ENCODE measurements around the gene NKD2. TPM values are rescaled to one million over a fixed set of nuclear protein-coding genes. Genes with fewer than 3 reads are reported as not detected.

NKD2 gene
- total RNA-seq, 1 donor from 2014 or later = 0.26 TPM

DNA sequence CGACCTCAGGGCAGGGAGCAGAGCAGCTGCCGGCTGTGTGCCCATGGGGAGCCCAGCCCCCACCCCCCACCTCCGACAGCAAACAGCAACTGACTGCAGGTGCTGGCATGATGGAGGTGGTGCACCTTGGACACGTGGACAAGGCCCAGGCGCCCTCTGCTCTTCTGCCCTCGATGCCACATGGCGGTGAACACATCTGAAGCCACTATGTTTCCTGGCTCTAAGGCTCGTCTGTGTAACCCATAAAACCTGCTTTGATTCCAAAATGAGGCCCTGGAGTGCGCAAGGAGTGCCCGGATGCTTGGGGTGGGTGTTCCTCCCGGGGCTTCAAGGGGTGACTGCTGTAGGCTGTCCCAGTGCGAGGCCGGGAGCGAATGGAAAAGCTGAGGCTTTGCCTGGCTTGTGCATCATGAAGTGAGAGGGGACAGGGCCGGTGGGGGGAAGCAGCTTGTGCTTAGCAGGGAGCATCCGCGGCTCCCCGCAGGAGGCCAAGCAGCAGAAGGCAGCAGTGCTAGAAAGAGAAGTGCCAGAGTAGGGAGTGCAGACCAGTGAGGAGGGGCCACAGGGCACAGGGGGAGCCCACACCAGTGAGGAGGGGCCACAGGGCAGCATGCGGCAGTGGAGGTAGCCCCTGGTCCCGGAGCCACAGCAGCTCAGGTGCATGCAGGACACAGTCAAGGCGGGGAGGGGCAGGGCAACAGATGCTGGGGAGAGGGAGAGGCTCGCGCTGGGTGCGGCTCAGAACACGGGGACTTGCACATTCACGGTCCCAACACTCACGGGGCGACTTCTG, 30.0 kb downstream of the NKD2 start:
- no peak for DNase-seq (ENCODE audit: low read depth)
- FAIRE-seq = no peak
- TF ChIP-seq, protein P1, sequence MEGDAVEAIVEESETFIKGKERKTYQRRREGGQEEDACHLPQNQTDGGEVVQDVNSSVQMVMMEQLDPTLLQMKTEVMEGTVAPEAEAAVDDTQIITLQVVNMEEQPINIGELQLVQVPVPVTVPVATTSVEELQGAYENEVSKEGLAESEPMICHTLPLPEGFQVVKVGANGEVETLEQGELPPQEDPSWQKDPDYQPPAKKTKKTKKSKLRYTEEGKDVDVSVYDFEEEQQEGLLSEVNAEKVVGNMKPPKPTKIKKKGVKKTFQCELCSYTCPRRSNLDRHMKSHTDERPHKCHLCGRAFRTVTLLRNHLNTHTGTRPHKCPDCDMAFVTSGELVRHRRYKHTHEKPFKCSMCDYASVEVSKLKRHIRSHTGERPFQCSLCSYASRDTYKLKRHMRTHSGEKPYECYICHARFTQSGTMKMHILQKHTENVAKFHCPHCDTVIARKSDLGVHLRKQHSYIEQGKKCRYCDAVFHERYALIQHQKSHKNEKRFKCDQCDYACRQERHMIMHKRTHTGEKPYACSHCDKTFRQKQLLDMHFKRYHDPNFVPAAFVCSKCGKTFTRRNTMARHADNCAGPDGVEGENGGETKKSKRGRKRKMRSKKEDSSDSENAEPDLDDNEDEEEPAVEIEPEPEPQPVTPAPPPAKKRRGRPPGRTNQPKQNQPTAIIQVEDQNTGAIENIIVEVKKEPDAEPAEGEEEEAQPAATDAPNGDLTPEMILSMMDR (IDR thresholded peaks at IDR 0.05; ENCODE audit: insufficient read depth, low read length, severe bottlenecking) = no peak
- Histone ChIP-seq H3K27me3 (ENCODE audit: control insufficient read depth, insufficient read depth, low read length) (no peaks in the 10 kb centered on the region), H3K36me3 (ENCODE audit: control insufficient read depth, insufficient read depth, low read length) (no peaks in the 10 kb centered on the region), H3K4me3 (ENCODE audit: low read depth, low read length) (no peak overlapping the region)

DNA sequence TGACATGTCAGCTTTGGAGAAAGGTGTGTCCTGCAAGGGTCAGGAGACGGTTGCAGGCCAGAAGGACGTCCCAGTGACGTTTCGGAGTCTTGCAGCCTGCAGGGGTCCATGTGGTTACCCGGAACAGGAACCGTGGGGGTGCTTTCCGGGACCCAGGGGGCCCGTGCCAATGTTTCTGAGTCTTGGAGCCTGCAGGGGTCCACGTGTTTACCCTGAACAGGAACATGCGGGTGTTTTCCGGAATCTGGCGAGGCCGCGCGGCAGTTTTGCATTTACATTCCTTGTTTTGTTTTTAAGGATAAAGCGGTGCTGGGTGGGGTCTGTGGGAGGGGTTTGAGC, 30.6 kb downstream of the NKD2 start:
- TF ChIP-seq, protein P1 (IDR thresholded peaks at IDR 0.05; ENCODE audit: insufficient read depth, low read length, severe bottlenecking) = no peak
- no peaks in the 10 kb centered on the region for H3K27me3 ChIP-seq (ENCODE audit: control insufficient read depth, insufficient read depth, low read length)
- no peak overlapping the region for H3K4me3 ChIP-seq (ENCODE audit: low read depth, low read length)
- FAIRE-seq (no peak), DNase-seq (ENCODE audit: low read depth) (no peak)
- no peaks in the 10 kb centered on the region for H3K36me3 ChIP-seq (ENCODE audit: control insufficient read depth, insufficient read depth, low read length)

DNA sequence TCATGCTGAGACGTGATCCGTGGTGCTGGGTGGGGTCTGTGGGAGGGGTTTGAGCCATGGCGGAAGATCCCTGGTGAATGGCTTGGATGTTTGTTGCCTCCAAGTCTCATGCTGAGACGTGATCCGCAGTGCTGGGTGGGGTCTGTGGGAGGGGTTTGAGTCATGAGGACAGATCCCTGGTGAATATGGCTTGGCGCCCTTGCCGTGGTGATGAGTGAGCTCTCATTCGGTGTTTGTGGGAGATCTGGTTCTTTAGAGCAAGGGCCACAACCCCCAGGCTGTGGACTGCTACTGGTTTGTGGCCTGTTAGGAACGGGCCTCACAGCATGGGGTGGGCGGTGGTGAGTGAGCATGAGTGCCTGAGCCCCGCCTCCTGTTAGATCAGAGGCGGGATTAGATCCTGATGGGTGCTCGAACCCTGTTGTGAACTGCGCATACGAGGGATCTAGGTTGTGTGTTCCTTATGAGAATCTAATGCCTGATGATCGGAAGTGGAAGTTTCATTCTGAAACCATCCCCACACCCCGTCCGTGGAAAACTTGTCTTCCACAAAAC, 31.2 kb downstream of the NKD2 start:
- FAIRE-seq = no peak
- DNase-seq (ENCODE audit: low read depth) = no peak
- TF ChIP-seq, protein P1 (IDR thresholded peaks at IDR 0.05; ENCODE audit: insufficient read depth, low read length, severe bottlenecking) = no peak
- H3K36me3 ChIP-seq (ENCODE audit: control insufficient read depth, insufficient read depth, low read length) = no peaks in the 10 kb centered on the region
- no peaks in the 10 kb centered on the region for H3K27me3 ChIP-seq (ENCODE audit: control insufficient read depth, insufficient read depth, low read length)
- no peak overlapping the region for H3K4me3 ChIP-seq (ENCODE audit: low read depth, low read length)

DNA sequence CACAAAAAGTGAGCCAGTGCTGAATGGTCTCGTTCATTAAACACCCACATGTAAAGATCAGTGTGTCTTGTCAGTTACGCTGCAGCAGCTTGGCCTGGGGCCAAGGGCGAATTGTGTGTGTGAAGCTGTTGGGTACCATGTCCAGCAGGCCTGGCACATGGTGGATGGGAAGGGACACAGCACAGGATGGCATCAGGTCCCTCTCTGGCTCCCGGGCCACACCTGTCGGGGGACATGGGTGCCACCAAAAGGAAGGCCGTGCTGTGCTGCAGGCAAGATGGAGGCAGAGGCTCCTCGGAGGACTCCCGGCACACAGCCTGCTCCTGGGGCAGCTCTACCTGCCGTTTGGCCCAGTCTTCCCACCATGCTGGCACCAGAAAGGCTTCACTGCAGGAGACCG, 32.0 kb downstream of the NKD2 start:
- no peak for FAIRE-seq
- H3K27me3 ChIP-seq (ENCODE audit: control insufficient read depth, insufficient read depth, low read length) = no peaks in the 10 kb centered on the region
- no peak for DNase-seq (ENCODE audit: low read depth)

DNA sequence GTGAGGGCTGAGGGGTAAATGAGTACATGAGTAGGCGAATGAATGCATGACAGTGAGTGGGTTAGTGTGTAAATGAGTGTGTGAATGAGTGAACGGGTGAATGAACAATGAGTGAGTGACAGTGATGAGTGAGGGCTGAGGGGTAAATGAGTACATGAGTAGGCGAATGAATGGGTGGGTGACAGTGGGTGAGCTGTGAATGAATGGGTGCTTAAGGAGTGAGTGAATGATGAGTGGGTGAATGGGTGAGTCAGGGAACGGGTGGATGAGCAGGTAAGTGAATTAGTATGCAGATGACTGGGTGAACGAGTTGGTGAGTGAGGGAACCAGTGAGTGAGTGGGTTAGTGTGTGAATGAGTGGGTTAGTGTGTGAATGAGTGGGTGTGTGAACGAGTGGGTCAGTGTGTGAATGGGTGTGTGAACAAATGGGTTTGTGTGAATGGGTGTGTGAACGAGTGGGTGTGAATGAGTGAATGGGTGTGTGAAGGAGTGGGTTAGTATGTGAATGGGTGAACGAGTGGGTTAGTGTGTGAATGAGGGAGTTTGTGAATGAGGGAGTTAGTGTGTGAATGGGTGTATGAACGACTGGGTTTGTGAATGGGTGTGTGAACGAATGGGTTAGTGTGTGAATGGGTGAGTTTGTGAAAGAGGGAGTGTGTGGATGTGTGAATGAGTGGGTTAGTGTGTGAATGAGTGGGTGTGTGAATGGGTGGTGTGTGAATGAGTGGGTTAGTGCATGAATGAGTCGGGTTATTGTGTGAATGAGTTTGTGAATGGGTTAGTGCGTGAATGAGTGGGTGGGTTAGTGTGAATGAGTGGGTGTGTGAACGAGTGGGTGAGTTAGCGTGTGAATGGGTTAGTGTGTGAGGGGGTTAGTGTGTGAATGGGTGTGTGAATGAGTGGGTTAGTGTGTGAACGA, 32.9 kb downstream of the NKD2 start:
- Histone ChIP-seq H3K27me3 (ENCODE audit: control insufficient read depth, insufficient read depth, low read length) (no peaks in the 10 kb centered on the region), H3K4me3 (ENCODE audit: low read depth, low read length) (no peak overlapping the region), H3K36me3 (ENCODE audit: control insufficient read depth, insufficient read depth, low read length) (no peaks in the 10 kb centered on the region)
- FAIRE-seq (no peak), DNase-seq (ENCODE audit: low read depth) (peak; percentile 26)
- TF ChIP-seq, protein P1 (IDR thresholded peaks at IDR 0.05; ENCODE audit: insufficient read depth, low read length, severe bottlenecking) = no peak

More for the DNA sequence above, 32.0 kb downstream of the NKD2 start:
- Histone ChIP-seq H3K4me3 (ENCODE audit: low read depth, low read length) (no peak overlapping the region), H3K36me3 (ENCODE audit: control insufficient read depth, insufficient read depth, low read length) (no peaks in the 10 kb centered on the region)
- TF ChIP-seq, protein P1 (IDR thresholded peaks at IDR 0.05; ENCODE audit: insufficient read depth, low read length, severe bottlenecking) = no peak
